HG03575 (cell line): ENCODE measurements around the gene PER3.

Experiments used
- ATAC-seq: cut with Tn5 transposase; IDR thresholded peaks from one replicate; pipeline ENCODE4 v1.9.1; 2021; ENCODE audit not compliant: unreplicated experiment, insufficient number of reproducible peaks, low FRiP score; ENCODE audit errors: extremely low read depth

The PER3 gene

DNA sequence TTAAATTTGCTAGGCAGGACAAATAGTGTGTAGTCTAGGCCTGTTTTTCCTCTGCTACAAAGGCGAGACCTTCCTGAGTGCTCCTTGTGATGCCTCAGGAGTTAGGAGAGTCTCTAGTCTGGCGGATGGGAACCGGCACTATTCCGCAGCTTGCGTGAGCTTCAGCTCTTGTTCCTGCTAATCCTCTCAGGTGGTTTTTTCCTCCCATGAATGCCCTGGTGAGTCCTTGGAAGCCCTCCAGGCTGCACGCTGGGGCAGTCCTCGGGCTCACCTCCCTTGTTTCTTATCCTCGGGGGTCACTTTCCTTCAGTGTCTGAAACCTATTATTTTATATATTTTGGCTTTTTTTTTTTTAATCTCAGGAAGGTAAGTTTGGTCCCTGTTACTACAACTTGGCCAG is 40.6 kb downstream of the PER3 start:
- no peak for ATAC-seq

DNA sequence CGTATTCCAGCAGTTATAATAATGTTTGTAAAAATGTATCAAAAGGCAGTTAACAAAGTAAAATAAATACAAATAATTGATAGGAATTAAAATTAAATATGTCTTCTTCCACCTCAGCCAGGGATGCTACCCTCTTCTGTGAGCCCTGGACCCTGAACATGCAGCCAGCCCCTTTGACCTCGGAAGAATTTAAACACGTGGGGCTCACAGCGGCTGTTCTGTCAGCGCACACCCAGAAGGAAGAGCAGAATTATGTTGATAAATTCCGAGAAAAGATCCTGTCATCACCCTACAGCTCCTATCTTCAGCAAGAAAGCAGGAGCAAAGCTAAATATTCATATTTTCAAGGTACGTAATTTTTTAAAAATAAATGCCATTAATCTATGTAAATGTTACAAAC is 42.3 kb downstream of the PER3 start:
- ATAC-seq, result no peak

DNA sequence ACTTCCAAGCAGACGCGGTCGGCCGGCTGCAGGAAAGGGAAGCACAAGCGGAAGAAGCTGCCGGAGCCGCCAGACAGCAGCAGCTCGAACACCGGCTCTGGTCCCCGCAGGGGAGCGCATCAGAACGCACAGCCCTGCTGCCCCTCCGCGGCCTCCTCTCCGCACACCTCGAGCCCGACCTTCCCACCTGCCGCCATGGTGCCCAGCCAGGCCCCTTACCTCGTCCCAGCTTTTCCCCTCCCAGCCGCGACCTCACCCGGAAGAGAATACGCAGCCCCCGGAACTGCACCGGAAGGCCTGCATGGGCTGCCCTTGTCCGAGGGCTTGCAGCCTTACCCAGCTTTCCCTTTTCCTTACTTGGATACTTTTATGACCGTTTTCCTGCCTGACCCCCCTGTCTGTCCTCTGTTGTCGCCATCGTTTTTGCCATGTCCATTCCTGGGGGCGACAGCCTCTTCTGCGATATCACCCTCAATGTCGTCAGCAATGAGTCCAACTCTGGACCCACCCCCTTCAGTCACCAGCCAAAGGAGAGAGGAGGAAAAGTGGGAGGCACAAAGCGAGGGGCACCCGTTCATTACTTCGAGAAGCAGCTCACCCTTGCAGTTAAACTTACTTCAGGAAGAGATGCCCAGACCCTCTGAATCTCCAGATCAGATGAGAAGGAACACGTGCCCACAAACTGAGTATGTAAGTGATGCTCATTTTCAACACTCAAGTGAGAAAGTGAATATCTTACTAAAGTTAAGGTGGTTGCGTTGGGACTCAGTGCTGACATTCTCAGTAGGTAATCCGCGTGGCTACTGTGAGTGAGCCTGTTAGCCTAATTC is 43.2 kb downstream of the PER3 start:
- ATAC-seq, result no peak

DNA sequence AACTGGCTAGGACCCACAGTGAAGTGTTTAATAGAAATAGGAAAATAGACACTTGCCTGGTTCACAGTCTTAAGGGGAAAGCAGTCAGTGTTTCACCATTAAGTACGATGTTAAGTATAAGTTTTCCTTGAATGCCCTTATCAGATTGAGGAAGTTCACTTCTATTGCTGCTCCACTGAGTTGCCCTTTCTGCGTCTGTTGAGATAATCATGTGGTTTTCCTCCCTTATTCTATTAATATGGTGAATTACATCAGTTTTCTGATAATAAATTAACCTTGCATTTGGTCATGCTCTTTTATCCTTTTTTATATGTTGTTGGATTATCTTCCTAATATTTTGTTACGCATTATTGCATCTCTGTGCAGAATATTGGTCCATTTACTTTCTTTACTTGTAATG is 47.4 kb downstream of the PER3 start:
- no peak for ATAC-seq

DNA sequence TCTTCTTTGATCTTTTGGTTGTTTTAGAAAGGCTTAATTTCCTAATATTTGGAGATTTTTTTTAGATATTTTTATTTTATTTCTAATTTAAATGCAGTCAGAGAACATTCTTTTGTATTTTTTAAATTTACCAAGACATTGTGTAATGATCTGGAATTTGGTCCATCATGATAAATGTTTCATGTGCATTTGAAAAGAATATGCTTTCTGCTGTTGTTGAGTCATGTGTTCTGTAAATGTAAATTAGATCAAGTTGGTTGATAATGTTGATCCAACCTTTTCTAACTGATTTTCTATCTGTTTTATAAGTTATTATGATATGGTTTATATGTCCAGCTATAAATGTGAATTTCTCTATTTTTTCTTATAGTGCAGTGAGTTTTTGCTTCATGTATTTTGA is 48.9 kb downstream of the PER3 start:
- no peak for ATAC-seq

DNA sequence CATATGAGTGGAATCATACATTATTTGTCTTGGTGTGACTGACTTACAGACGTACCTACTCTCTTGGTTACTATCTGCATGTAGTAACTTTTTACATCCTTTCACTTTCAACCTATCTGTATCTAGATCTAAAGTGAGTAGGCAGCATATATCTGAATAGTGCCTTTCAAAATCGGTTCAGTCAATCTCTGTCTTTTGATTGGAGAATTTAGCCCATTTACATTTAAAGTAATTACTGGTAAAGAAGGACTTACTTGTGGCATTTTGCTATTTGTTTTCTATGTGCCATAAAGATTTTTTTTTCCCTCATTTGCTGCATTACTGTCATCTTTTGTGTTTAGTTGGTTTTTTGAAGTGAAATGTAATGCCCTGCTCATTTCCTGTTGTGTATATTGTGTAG is 54.6 kb downstream of the PER3 start:
- ATAC-seq, result no peak

DNA sequence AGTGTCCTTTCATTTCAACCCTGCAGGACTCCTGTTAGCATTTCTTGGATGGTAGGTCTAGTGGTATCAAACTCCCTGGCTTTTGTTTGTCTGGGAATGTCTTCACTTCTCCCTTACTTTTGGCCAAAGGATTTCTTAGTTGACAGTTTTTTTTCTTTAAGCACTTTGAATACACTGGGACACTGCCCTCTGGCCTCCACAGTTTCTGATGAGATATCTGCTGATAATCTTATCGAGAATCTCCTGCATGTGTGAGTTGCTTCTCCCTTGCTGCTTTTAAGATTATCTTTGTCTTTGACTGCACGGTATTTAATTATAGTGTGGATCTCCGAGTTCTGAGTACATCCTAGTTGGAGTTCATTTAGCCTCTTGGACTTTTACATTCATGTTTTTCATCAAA is 55.4 kb downstream of the PER3 start:
- no peak for ATAC-seq

DNA sequence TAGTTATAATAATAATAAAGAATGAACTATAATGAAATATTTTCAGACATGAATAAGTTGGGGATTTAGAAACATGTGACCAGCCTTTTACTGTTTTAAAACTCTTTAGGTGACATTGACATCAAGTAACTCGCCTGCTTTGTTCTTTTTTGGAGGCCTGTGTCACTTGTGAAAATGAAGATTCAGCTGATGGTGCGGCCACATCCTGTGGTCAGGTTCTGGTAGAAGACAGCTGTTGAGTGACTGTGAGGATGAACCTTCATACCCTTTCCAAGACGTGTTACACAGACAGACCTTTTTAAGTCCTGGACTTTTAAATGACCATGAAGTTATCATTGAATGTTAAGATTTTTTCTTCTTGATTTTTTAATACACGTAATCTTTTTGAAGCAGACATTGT is 58.4 kb downstream of the PER3 start:
- ATAC-seq, result no peak

DNA sequence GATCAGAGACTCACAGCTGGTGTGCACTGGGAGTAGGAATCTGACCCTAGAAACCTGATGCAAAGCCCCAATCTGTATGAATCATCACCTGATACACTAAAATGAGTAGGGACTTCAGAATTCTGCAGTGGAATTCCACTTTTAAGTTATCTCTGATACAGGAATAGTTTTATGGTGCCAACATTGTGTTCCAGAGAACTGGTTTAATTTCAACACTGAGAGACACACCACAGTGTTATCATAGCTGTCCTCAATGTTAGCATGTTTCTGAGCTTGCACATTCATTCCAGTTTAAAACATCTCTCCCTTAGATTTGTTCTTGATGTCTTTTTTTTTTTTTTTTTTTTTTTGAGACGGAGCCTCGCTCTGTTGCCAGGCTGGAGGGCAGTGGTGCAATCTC is 61.7 kb downstream of the PER3 start:
- ATAC-seq, result no peak

DNA sequence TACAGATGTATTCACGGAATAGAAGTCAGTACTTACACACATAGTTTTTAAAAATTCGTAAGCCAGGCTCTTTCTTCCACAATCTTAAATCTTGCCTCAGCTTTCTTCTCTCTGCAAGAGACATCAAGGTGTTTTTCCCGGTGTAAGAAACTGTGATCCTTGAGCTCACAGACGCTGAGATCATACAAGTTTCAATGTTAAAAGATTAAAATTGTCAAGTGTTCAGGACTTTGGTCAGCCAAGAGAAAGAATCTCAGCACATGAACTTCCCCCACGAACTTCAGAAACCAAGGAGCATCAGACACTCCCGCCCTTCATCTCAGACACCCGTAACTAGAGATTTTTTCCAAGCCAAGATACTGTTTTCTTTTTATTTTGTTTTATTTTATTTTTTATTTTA is 62.6 kb downstream of the PER3 start:
- no peak for ATAC-seq

DNA sequence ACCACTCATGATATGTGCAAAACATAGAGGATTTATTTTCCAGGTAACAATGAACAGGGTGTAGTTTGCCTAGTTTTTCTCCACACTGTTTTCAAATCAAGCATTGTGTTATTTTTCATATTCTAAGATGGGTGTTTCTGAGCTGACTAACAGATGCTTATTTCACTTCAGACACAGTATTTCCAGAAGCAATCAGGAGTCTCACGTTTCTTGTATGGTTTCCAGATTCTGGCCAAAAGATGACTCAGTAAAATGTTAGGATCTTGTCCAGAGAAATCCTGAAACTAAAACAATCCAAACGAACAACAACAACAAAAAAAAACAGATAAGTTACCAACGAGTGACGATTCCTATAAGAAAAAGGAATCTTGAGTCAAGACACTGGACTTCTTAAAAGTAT is 63.5 kb downstream of the PER3 start:
- ATAC-seq, result no peak

DNA sequence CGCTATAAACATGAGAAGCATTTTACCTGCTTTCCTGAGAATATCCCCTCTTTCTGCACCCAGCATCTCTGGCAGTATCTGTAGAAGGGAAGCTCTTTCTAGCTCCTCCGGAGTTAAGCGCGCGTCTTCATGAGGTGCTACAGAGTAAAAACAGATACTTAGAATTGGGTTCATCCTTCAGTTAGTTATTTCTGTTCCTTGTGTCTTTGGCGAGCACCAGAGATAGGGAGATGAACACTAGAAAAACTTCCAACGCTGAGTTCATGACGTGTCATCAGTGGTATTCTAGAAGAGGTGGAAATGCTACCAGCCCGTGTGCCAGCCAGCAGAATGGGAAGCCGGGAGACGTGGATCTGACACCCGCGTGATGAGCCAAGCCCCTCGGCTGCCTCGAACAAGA is 66.7 kb downstream of the PER3 start:
- no peak for ATAC-seq

DNA sequence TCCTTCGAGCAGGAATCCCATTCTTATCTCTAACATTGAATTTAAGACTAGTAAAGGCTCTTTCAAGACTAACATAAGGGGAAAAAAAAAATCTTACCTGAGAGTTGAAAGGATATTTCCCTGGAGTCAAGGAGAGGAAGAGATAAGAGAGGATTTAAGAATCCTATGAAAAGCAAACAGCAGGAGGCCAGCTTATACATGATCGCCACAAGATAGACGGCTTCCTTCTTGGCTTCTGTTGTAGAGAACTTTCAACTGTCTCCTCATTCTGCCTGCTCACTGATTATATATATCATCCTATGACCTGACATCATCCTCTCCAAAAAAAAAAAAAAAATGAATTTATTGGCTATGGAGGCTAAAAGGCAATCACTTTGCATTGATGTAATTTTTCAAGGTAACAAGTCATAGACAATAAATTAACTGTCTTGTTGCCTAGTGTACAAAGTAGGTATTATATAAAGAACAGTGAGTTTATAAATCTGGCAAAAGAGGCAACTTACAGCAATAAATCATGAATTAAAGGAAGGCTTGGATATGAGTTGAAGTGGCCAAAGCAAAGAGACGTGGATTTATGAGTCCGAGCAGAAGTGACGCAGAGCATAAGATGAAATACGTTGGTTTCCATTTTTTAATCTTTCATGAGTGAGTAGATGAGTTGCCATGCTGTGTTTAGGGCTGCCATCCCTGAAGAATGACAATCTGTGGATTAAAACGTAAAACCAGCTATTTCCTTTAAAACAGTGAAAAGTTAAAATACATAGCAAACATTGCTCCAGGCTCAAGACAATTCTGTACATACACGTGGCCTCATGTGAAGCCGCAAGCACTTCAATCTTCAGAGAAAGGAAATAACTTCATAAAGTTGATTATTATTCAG is 69.0 kb downstream of the PER3 start, which contains the start of gene UTS2:
UTS2 (minus strand) TSS at position 262 of the 880 bp plus-strand sequence; CDS start at position 200, 62 bp downstream.
- ATAC-seq, result no peak

DNA sequence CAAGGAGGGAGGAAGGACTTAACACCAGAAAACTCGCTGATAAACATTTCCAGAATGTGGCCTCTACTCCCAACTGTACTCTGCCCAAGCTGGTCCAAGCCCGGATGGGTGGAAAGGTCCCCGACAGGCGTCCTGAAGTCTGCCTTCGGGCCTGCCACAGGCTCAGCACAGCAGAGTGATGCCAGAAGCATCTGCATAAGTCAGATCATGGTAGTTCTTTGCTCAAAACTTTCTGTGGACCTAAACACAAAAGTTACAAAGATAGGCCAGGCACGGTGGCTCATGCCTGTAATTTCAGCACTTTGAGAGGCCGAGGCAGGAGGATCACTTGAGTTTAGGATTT is 69.6 kb downstream of the PER3 start:
- no peak for ATAC-seq

DNA sequence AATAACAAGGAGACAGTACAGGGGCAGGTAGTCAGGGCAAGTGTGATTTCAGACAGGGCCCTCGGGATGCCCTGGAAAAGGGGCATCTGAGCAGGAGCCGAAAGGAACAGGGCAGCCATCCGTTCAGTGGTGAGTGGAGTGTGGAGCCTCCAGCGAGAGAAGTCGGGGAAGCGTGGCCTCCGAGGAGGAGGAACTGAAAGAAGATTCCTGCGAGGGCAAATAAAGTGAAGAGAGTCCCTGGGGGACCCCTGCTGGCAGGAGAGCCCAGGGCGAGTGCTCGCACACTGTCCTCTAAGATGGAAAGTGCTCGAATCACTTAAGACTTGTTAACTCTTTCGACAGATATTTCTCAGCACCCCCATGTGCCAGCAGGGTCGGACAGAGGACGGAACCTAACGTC is 72.3 kb downstream of the PER3 start:
- no peak for ATAC-seq

DNA sequence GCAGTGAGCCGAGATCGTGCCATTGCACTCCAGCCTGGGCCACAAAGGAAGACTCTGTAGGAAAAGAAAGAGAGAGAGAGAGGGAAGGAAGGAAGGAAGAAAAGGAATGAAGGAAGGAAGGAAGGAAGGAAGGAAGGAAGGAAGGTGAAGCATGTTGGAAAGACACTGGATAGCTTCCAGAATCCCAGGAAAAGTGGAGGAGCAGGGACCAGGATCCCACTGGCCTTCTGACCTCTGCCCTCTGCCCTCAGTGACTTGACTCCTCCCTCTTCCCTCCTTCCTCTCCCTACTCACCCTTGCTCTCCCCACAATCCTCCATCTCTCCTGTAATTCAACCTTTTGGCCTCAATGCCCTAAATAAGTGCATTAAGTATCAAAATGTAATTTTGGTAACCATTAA is 72.9 kb downstream of the PER3 start:
- no peak for ATAC-seq

DNA sequence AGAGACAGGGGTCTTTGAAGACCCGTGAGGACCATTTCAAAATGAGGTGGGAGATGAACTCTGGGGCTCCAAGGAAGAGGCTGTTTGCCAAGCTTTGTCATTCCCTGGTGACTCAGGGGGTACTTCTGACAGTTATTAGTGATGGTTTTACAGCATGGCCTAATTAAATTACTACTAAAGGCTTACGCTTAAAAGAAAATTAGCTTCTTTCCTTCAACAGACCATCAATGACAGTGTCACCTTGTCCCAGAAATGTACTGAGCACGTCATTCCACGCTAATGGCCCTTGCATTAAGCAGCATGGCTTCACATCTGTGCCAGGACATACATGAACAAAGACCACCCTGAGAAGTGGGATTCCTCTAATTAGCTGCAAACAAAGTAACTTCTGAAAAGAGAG is 73.9 kb downstream of the PER3 start:
- no peak for ATAC-seq

DNA sequence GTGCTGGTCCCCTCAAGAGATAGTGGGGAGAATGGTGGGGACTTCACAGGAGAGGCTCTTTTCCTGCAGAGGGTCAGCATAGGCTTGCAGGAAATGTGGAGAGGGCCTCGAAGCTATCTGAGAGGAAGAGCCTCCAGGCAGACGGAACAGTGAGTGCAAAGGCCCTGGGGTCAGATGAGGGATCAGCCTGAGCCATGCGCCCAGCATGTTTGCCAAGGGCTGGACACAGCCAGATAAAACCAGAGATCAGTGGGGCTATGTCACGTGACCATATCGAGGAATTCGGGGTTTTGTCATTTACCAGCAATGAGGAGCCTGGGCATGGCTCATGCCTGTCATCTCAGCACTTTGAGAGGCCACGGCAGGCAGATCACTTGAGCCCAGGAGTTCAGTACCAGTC is 75.3 kb downstream of the PER3 start:
- no peak for ATAC-seq

DNA sequence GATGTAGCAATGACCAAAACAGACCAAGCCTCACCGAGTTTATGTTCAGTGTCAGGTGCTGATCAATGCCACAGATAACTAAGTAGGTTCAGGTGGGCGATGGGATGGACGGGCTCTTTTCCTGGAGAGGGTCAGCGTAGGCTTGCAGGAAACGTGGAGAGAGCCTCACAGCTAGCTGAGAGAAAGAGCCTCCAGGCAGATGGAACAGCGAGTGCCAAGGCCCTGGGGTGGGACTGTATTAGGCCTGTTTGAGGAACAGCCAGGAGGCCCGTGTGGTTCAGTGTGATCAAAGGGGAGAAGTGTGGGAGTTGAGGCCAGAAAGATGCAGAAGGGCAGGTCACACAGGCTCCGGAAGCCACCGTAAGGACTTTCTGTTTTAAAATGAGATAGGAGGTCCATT is 76.0 kb downstream of the PER3 start:
- no peak for ATAC-seq

DNA sequence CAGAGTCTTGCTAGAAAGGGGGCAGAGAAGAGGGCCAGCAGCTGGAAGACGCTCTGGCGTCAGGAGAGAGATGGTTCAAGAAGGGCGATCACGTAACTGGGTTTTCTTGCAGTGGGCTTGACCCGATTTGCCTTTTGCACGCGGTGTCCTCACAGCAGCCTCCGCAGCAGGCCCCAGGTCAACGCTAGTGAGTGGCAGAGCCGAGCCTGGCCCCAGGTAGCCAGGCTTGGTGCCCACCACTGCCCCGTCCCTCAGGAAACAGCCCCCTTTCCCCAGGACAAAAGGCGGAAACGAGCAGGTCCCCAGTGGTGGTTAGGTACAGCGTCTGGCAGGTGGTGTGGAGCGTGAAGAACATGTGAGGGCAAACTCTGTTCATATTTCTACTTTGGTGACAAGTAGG is 77.4 kb downstream of the PER3 start:
- ATAC-seq, result no peak
